SU-DHL-6 (cell line): ENCODE results near the gene AP2S1.
A peak's percentile ranks its signal among the peaks of the same experiment; 100 is the strongest.
"Not testable (repeated sequence)": the region's sequence is repeated elsewhere in the genome, so short reads cannot be mapped to it uniquely, and the experiment has no call there.

Experiments used
- H2AFZ ChIP-seq: fragments of 200-600 bp; sonication (generic); 2 replicates; pipeline ENCODE4 v1.6.1; 2014; ENCODE audit warnings: low read depth, mild to moderate bottlenecking, moderate library complexity, mixed read lengths, antibody characterized with exemption, low read length; ENCODE audit not compliant: severe bottlenecking
- H3F3A ChIP-seq: fragments of 200-600 bp; shearing (Covaris generic); 2 replicates; pipeline ENCODE4 v1.6.0; 2016; ENCODE audit warnings: antibody characterized with exemption, mild to moderate bottlenecking; ENCODE audit not compliant: insufficient read depth
- H3K27ac ChIP-seq: fragments of 200-600 bp; sonication (generic); 2 replicates; pipeline ENCODE4 v1.5.1; 2016; ENCODE audit warnings: low read depth, mild to moderate bottlenecking, low read length, moderate library complexity, mixed read lengths
- H3K27me3 ChIP-seq: fragments of 200-600 bp; sonication (generic), shearing (Covaris generic); 2 replicates; pipeline ENCODE4 v1.6.0; 2014; ENCODE audit warnings: mild to moderate bottlenecking, low read length
- H3K36me3 ChIP-seq: fragments of 200-600 bp; sonication (generic); 2 replicates; pipeline ENCODE4 v1.6.1; 2014; ENCODE audit warnings: mild to moderate bottlenecking, low read length, mixed read lengths
- H3K4me2 ChIP-seq: fragments of 300-600, 200-600 bp; shearing (Covaris generic), sonication (generic); 2 replicates; pipeline ENCODE4 v1.6.0; 2014; ENCODE audit warnings: low read length, low read depth, mild to moderate bottlenecking; ENCODE audit not compliant: poor library complexity, severe bottlenecking
- H3K4me3 ChIP-seq: fragments of 200-600 bp; sonication (generic); 2 replicates; pipeline ENCODE4 v1.5.1; 2014; ENCODE audit warnings: antibody characterized with exemption, low read length, mild to moderate bottlenecking, mixed read lengths; ENCODE audit not compliant: insufficient read depth, poor library complexity, severe bottlenecking
- H3K79me2 ChIP-seq: fragments of 200-600 bp; sonication (generic); 2 replicates; pipeline ENCODE4 v1.6.1; 2014; ENCODE audit warnings: mild to moderate bottlenecking, low read length, moderate library complexity; ENCODE audit not compliant: insufficient read depth
- H3K9ac ChIP-seq: fragments of 200-600 bp; sonication (generic); 2 replicates; pipeline ENCODE4 v1.7.0; 2014; ENCODE audit warnings: mild to moderate bottlenecking, low read length
- H3K9me2 ChIP-seq: fragments of 200-600 bp; sonication (generic); replicated peaks from 2 replicates; pipeline ENCODE4 v1.6.1; 2014; ENCODE audit warnings: low read length; ENCODE audit not compliant: insufficient read depth
- H3K9me3 ChIP-seq: fragments of 200-600 bp; sonication (generic); 2 replicates; pipeline ENCODE4 v1.6.1; 2014; ENCODE audit warnings: low read length, mixed read lengths; ENCODE audit not compliant: insufficient read depth
- H4K20me1 ChIP-seq: fragments of 200-600 bp; sonication (generic); 2 replicates; pipeline ENCODE4 v1.6.1; 2014; ENCODE audit warnings: low read depth, mild to moderate bottlenecking, antibody characterized with exemption, low read length, moderate library complexity, mixed read lengths
- EZH2phosphoT487 ChIP-seq: fragments of 200-600 bp; sonication (generic), shearing (Covaris generic); conservative IDR thresholded peaks from 2 replicates; pipeline ENCODE4 v1.6.1; 2018; ENCODE audit warnings: mild to moderate bottlenecking, antibody characterized with exemption, low read length, moderate library complexity, mixed read lengths
- TF ChIP-seq, protein P1 (sequence below): fragments of 200-600 bp; sonication (generic); IDR thresholded peaks from one replicate; pipeline ENCODE4 v1.5.1; 2017; ENCODE audit warnings: antibody characterized with exemption, mild to moderate bottlenecking, low read length, moderate library complexity; ENCODE audit not compliant: insufficient read depth, poor library complexity, severe bottlenecking

The AP2S1 gene

GRCh38 chr19:46824890-46825730 is 25.5 kb downstream of the AP2S1 start:
- Histone ChIP-seq H3K27ac (peak overlapping the region; percentile 70), H3K27me3 (no peaks in the 10 kb centered on the region), H3K9me3 (no peaks in the 10 kb centered on the region), H3K4me3 (no peak overlapping the region), H3K79me2 (no peaks in the 10 kb centered on the region), H2AFZ (peak overlapping the region; percentile 19), H3K36me3 (no peaks in the 10 kb centered on the region), H3K4me2 (peak overlapping the region; percentile 37), H3K9ac (no peak overlapping the region; the same call in 1 of the 2 replicates), H4K20me1 (no peaks in the 10 kb centered on the region), H3F3A (peaks cover 20% of the 10 kb centered on the region), H3K9me2 (no peaks in the 10 kb centered on the region)
- TF ChIP-seq, protein P1, sequence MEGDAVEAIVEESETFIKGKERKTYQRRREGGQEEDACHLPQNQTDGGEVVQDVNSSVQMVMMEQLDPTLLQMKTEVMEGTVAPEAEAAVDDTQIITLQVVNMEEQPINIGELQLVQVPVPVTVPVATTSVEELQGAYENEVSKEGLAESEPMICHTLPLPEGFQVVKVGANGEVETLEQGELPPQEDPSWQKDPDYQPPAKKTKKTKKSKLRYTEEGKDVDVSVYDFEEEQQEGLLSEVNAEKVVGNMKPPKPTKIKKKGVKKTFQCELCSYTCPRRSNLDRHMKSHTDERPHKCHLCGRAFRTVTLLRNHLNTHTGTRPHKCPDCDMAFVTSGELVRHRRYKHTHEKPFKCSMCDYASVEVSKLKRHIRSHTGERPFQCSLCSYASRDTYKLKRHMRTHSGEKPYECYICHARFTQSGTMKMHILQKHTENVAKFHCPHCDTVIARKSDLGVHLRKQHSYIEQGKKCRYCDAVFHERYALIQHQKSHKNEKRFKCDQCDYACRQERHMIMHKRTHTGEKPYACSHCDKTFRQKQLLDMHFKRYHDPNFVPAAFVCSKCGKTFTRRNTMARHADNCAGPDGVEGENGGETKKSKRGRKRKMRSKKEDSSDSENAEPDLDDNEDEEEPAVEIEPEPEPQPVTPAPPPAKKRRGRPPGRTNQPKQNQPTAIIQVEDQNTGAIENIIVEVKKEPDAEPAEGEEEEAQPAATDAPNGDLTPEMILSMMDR = peak; percentile 11
- no peak for TF ChIP-seq EZH2phosphoT487

DNA sequence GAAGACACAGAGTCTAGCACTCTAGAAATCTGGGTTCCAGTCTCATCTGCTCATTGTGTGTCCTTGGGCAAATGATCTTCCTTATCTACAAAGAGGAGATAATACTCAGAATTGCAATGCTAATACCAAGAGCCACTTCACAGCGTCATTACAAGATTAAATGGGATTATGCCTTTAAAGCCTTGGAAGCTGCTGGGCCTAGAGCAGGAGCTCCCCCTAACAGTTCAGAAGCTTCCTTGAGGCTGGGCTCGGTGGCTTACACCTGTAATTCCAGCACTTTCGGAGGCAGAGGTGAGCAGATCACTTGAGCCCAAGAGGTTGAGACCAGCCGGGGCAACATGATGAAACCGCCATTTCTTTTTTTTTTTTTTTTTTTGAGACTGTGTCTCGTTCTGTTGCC is 27.6 kb downstream of the AP2S1 start:
- H3K9me3 ChIP-seq = no peaks in the 10 kb centered on the region
- no peak overlapping the region for H3K27ac ChIP-seq
- no peak overlapping the region for H3K4me3 ChIP-seq
- H3K9me2 ChIP-seq = no peaks in the 10 kb centered on the region
- H3K9ac ChIP-seq = no peak overlapping the region
- H3K27me3 ChIP-seq = no peaks in the 10 kb centered on the region
- TF ChIP-seq, protein P1 = no peak
- TF ChIP-seq EZH2phosphoT487 = no peak
- peaks cover 16% of the 10 kb centered on the region for H3F3A ChIP-seq
- H3K36me3 ChIP-seq = no peaks in the 10 kb centered on the region
- no peaks in the 10 kb centered on the region for H3K79me2 ChIP-seq
- no peak overlapping the region for H2AFZ ChIP-seq
- no peak overlapping the region for H3K4me2 ChIP-seq
- no peaks in the 10 kb centered on the region for H4K20me1 ChIP-seq

DNA sequence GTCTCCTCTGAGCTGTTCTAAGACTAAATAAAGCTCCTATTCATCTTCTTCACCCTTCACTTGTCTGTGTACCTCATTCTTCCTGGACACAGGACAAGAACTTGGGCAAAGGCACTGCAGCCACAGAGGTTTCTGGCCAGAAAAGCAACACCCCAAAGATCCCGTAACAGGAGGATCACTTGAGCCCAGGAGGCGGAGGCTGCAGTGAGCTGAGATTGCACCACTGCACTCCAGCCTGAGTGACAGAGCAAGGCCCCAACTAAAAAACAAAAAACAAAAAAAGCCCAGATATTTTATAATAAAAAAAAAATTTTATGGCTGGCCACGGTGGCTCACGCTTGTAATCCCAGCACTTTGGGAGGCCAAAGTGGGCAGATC is 28.2 kb downstream of the AP2S1 start:
- H3K79me2 ChIP-seq, H3K4me2 ChIP-seq, H3K9me3 ChIP-seq, H3K36me3 ChIP-seq, H3K9ac ChIP-seq, H4K20me1 ChIP-seq, H2AFZ ChIP-seq, H3K4me3 ChIP-seq, H3K27me3 ChIP-seq, H3K9me2 ChIP-seq: not testable (repeated sequence)
- Histone ChIP-seq H3K27ac (peak overlapping the region; percentile 75), H3F3A (peaks cover 16% of the 10 kb centered on the region)
